IMR-90 (cell line): ENCODE measurements around the gene GRID1. TPM values are rescaled to one million over a fixed set of nuclear protein-coding genes. Genes with fewer than 3 reads are reported as not detected.

Experiments
- ATAC-seq: fragments of 200-7000 bp; cut with Tn5 transposase; 2 replicates; pipeline ENCODE4 v1.9.1; 2020; ENCODE audit warnings: low read depth, mild to moderate bottlenecking, moderate library complexity
- BruUV-seq: library from RNA; stranded (reverse); fragments of 400-500 nt; replicated peaks from 2 replicates; lab custom pipeline; 2021; lab: Mats Ljungman, UMichigan
- CTCF ChIA-PET: fragments of 300-600 bp; formaldehyde crosslinking; extraction: SDS; loops from one replicate; lab custom pipeline; 2021; ENCODE audit warnings: antibody characterized with exemption; lab: Yijun Ruan, JAX
- POLR2A ChIA-PET: fragments of 300-600 bp; sonication (Branson Sonifier 250); formaldehyde crosslinking; loops from one replicate; lab custom pipeline; 2022; ENCODE audit warnings: antibody characterized with exemption; ENCODE audit not compliant: unreplicated experiment; lab: Charles Lee
- DNase-seq: peaks from one replicate; pipeline ENCODE4 v3.0.0; 2013
- H2AFZ ChIP-seq: replicated peaks from 2 replicates; pipeline ENCODE3; 2013; ENCODE audit warnings: low read length, mild to moderate bottlenecking; ENCODE audit not compliant: poor library complexity
- H2AK5ac ChIP-seq: 2 replicates; pipeline ENCODE4 v1.6.1; 2013; ENCODE audit warnings: low read depth, low read length, inconsistent platforms
- H2AK9ac ChIP-seq: replicated peaks from 2 replicates; pipeline ENCODE3; 2013; ENCODE audit warnings: mild to moderate bottlenecking, low read depth, low read length, moderate library complexity; ENCODE audit not compliant: poor library complexity
- H2BK120ac ChIP-seq: 2 replicates; pipeline ENCODE4 v1.6.1; 2013; ENCODE audit warnings: low read depth, low read length, inconsistent platforms
- H2BK15ac ChIP-seq: 3 replicates; pipeline ENCODE4 v1.6.1; 2013; ENCODE audit warnings: low read depth, low read length, inconsistent platforms
- H2BK20ac ChIP-seq: 2 replicates; pipeline ENCODE4 v1.6.1; 2013; ENCODE audit warnings: low read depth, mild to moderate bottlenecking, inconsistent platforms, low read length, moderate library complexity
- H2BK5ac ChIP-seq: 2 replicates; pipeline ENCODE4 v1.6.1; 2013; ENCODE audit warnings: mild to moderate bottlenecking, low read depth, low read length, inconsistent platforms; ENCODE audit not compliant: poor library complexity, severe bottlenecking
- H3K14ac ChIP-seq: replicated peaks from 2 replicates; pipeline ENCODE4 v1.6.1; 2013; ENCODE audit warnings: low read depth, low read length, inconsistent platforms
- H3K18ac ChIP-seq: 2 replicates; pipeline ENCODE4 v1.6.1; 2013; ENCODE audit warnings: low read depth, low read length, control low read depth
- H3K23ac ChIP-seq: 2 replicates; pipeline ENCODE4 v1.6.1; 2013; ENCODE audit warnings: low read depth, low read length, inconsistent platforms
- H3K27ac ChIP-seq: 2 replicates; pipeline ENCODE4 v1.5.1; 2013; ENCODE audit warnings: mild to moderate bottlenecking, control low read depth, low read length; ENCODE audit not compliant: insufficient read depth
- H3K27me3 ChIP-seq: 2 replicates; pipeline ENCODE4 v1.6.1; 2013; ENCODE audit warnings: low read length; ENCODE audit not compliant: control insufficient read depth, insufficient read depth
- H3K36me3 ChIP-seq: 2 replicates; pipeline ENCODE4 v1.6.1; 2013; ENCODE audit warnings: low read length, mixed read lengths; ENCODE audit not compliant: control insufficient read depth, insufficient read depth
- H3K4ac ChIP-seq: 2 replicates; pipeline ENCODE4 v1.6.1; 2013; ENCODE audit warnings: low read depth, low read length, inconsistent platforms
- H3K4me1 ChIP-seq: 2 replicates; pipeline ENCODE4 v1.6.1; 2013; ENCODE audit warnings: low read length, mixed read lengths; ENCODE audit not compliant: control insufficient read depth, insufficient read depth
- H3K4me2 ChIP-seq: 2 replicates; pipeline ENCODE4 v1.6.1; 2013; ENCODE audit warnings: low read depth, mild to moderate bottlenecking, control low read depth, low read length, moderate library complexity
- H3K4me3 ChIP-seq: 2 replicates; pipeline ENCODE4 v1.5.1; 2013; ENCODE audit warnings: low read depth, mild to moderate bottlenecking, control low read depth, low read length, moderate library complexity; ENCODE audit not compliant: insufficient read depth
- H3K56ac ChIP-seq: 2 replicates; pipeline ENCODE4 v1.6.1; 2013; ENCODE audit warnings: low read length, inconsistent platforms; ENCODE audit not compliant: insufficient read depth; ENCODE audit errors: extremely low read depth
- H3K79me1 ChIP-seq, 2 experiments: 2 replicates each; pipeline ENCODE4 v1.6.1; 2013; ENCODE audit warnings: low read length in 2 of 2, inconsistent platforms in 1 of 2, low read depth in 1 of 2
- H3K9ac ChIP-seq: 2 replicates; pipeline ENCODE4 v1.6.1; 2013; ENCODE audit warnings: low read depth, low read length, control low read depth
- H3K9me1 ChIP-seq: 2 replicates; pipeline ENCODE4 v1.6.1; 2013; ENCODE audit warnings: low read length, inconsistent platforms; ENCODE audit not compliant: insufficient read depth
- H3K9me3 ChIP-seq: 2 replicates; pipeline ENCODE4 v1.6.1; 2013; ENCODE audit warnings: low read length; ENCODE audit not compliant: control insufficient read depth, insufficient read depth
- H4K20me1 ChIP-seq: 2 replicates; pipeline ENCODE4 v1.6.1; 2013; ENCODE audit warnings: low read length, inconsistent platforms; ENCODE audit not compliant: insufficient read depth
- H4K5ac ChIP-seq: 2 replicates; pipeline ENCODE4 v1.6.1; 2013; ENCODE audit warnings: mild to moderate bottlenecking, low read depth, low read length, control low read depth
- H4K8ac ChIP-seq, 2 experiments: 2 replicates each; pipeline ENCODE4 v1.6.1; 2013; ENCODE audit warnings: low read depth in 2 of 2, low read length in 2 of 2, control low read depth in 1 of 2, inconsistent platforms in 1 of 2
- H4K91ac ChIP-seq: 2 replicates; pipeline ENCODE4 v1.6.1; 2013; ENCODE audit warnings: low read depth, low read length, inconsistent platforms; ENCODE audit not compliant: insufficient read depth
- BHLHE40 ChIP-seq: fragments of 150-350 bp; IDR thresholded peaks from 2 replicates; pipeline ENCODE4 v1.6.1; 2016; ENCODE audit warnings: mild to moderate bottlenecking, low read depth, low read length
- CEBPB ChIP-seq: IDR thresholded peaks from 2 replicates; pipeline ENCODE4 v1.6.1; 2012; ENCODE audit warnings: low read depth, low read length, improper control_type of control experiment
- CHD1 ChIP-seq: IDR thresholded peaks from 2 replicates; pipeline ENCODE4 v1.6.1; 2012; ENCODE audit warnings: low read depth, low read length, improper control_type of control experiment
- CTCF ChIP-seq: conservative IDR thresholded peaks from 2 replicates; pipeline ENCODE4 v1.5.1; 2012; ENCODE audit warnings: mild to moderate bottlenecking, low read depth, low read length, improper control_type of control experiment
- ELK1 ChIP-seq: fragments of 150-350 bp; IDR thresholded peaks from 2 replicates; pipeline ENCODE4 v1.6.1; 2016; ENCODE audit warnings: low read depth, mild to moderate bottlenecking, low read length, moderate library complexity, borderline replicate concordance
- MAFK ChIP-seq: IDR thresholded peaks from 2 replicates; pipeline ENCODE4 v1.6.1; 2012; ENCODE audit warnings: low read depth, low read length, improper control_type of control experiment
- MXI1 ChIP-seq: IDR thresholded peaks from 2 replicates; pipeline ENCODE4 v1.6.1; 2012; ENCODE audit warnings: low read depth, mild to moderate bottlenecking, low read length, moderate library complexity, borderline replicate concordance
- NFE2L2 ChIP-seq: fragments of 150-350 bp; IDR thresholded peaks from 2 replicates; pipeline ENCODE4 v1.6.1; 2016; ENCODE audit warnings: low read depth, mild to moderate bottlenecking, low read length
- POLR2A ChIP-seq: IDR thresholded peaks from 2 replicates; pipeline ENCODE4 v1.6.1; 2012; ENCODE audit warnings: mild to moderate bottlenecking, low read depth, low read length
- RAD21 ChIP-seq: IDR thresholded peaks from 2 replicates; pipeline ENCODE4 v1.6.1; 2012; ENCODE audit warnings: low read length, improper control_type of control experiment
- RCOR1 ChIP-seq: IDR thresholded peaks from 2 replicates; pipeline ENCODE4 v1.6.1; 2012; ENCODE audit warnings: mild to moderate bottlenecking, low read length, improper control_type of control experiment; ENCODE audit not compliant: insufficient replicate concordance
- RFX5 ChIP-seq: IDR thresholded peaks from 2 replicates; pipeline ENCODE4 v1.8.0; 2012; ENCODE audit warnings: low read depth, mild to moderate bottlenecking, low read length, moderate library complexity
- SMC3 ChIP-seq: fragments of 150-350 bp; IDR thresholded peaks from 2 replicates; pipeline ENCODE4 v1.6.1; 2016; ENCODE audit warnings: low read depth, mild to moderate bottlenecking, antibody characterized with exemption, low read length, moderate library complexity
- USF2 ChIP-seq: fragments of 150-350 bp; IDR thresholded peaks from 2 replicates; pipeline ENCODE4 v1.6.1; 2017; ENCODE audit warnings: mild to moderate bottlenecking, antibody characterized with exemption, low read length, low read depth
- WGBS, 2 experiments: methylation state at CpG; one replicate each; pipeline versions ENCODE4 v1.1.5 to v1.1.7; 2013; ENCODE audit warnings: missing lambda C conversion rate in 2 of 2; ENCODE audit not compliant: insufficient read length in 1 of 2; ENCODE audit errors: extremely low coverage in 2 of 2; 5-methylcytosine and 5-hydroxymethylcytosine counted together
- dilution Hi-C: fragments of 300-500 bp; cut with HindIII; formaldehyde crosslinking; loops from one replicate; pipeline ENCODE4 v1.14.3; 2018; ENCODE audit warnings: low sequenced_read_pairs; ENCODE audit not compliant: unreplicated experiment
- in situ Hi-C: fragments of 300-500 bp; cut with MboI; formaldehyde crosslinking; loops from 3 replicates; pipeline ENCODE4 v1.14.3; 2019; ENCODE audit warnings: low sequenced_read_pairs, inconsistent platforms, mixed read lengths
- intact Hi-C: fragments of 100-400 bp; cut with micrococcal nuclease; formaldehyde crosslinking; loops from 2 replicates; pipeline ENCODE4 v1.10.0; 2022
- polyA plus RNA-seq, 3 experiments: library from polyadenylated mRNA; depleted of rRNA; stranded (reverse); fragments of >200 nt; gene quantifications; 2 replicates each; pipeline ENCODE4 v1.2.3, GENCODE V29; 2012; ENCODE audit warnings: low replicate concordance in 1 of 3
- total RNA-seq: library from RNA; depleted of rRNA; stranded (reverse); fragments of >200 nt; gene quantifications from 2 replicates; pipeline ENCODE4 v1.2.3, GENCODE V29; 2012

The GRID1 gene
- total and polyA plus RNA-seq, 2 of the 4 experiments (the other 2 are of a cell fraction) = not detected

- CTCF ChIA-PET = no interaction called here
- Histone ChIP-seq H3K9ac (no peak overlapping the region), H3K36me3 (no peaks in the 10 kb centered on the region), H3K9me1 (0 out of 2 replicates have a peak, but pooled peaks cover 5% of the 10 kb centered on the region), H3K14ac (no peak overlapping the region), H4K8ac (no peak overlapping the region), H3K4me3 (no peak overlapping the region), H2BK5ac (no peak overlapping the region), H2BK120ac (no peak overlapping the region), H2AK9ac (no peak overlapping the region), H3K56ac (no peak overlapping the region), H3K4ac (no peak overlapping the region), H3K27ac (no peak overlapping the region), H3K9me3 (peaks cover 4% of the 10 kb centered on the region), H4K5ac (no peak overlapping the region), H2BK20ac (no peak overlapping the region), H2BK15ac (no peak overlapping the region), H4K91ac (no peak overlapping the region), H3K27me3 (no peaks in the 10 kb centered on the region), H3K18ac (no peak overlapping the region), H4K20me1 (no peaks in the 10 kb centered on the region), H3K4me1 (peaks cover 7% of the 10 kb centered on the region), H2AFZ (no peak overlapping the region), H3K79me1 (no peaks in the 10 kb centered on the region), H2AK5ac (no peak overlapping the region), H3K4me2 (no peak overlapping the region), H3K23ac (no peak overlapping the region)
- WGBS, 2 experiments = no CpG with 5 or more reads among the region's 1 CpG
- intact Hi-C loops (no loop called here), in situ Hi-C loops (loop anchor here (10.0 kb wide), 1 partner anchor 496 kb away; no protein-coding TSS in a partner anchor), dilution Hi-C loops (no loop called here)
- TF ChIP-seq RCOR1 = no peak
- no peak for TF ChIP-seq NFE2L2
- no peak for TF ChIP-seq MAFK
- TF ChIP-seq RFX5 = no peak
- TF ChIP-seq SMC3 = no peak
- no peak for TF ChIP-seq CHD1
- no peak for TF ChIP-seq CEBPB
- TF ChIP-seq MXI1 = no peak
- no peak for TF ChIP-seq CTCF
- no peak for TF ChIP-seq USF2
- no peak for TF ChIP-seq RAD21
- TF ChIP-seq POLR2A = no peak
- no peak for TF ChIP-seq ELK1
- TF ChIP-seq BHLHE40 = no peak
- POLR2A ChIA-PET = no interaction called here
- BruUV-seq = no TSS peak
- DNase-seq = no peak
- ATAC-seq = no peak
These were observed 42.6 kb upstream of the GRID1 start for GRCh38 chr10:86409183-86409582.
